ENCODE results near the gene FOXG1. TPM values are rescaled to one million over a fixed set of nuclear protein-coding genes. Genes with fewer than 3 reads are reported as not detected.

The FOXG1 gene
- total RNA-seq, 1 donor: not detected

DNA sequence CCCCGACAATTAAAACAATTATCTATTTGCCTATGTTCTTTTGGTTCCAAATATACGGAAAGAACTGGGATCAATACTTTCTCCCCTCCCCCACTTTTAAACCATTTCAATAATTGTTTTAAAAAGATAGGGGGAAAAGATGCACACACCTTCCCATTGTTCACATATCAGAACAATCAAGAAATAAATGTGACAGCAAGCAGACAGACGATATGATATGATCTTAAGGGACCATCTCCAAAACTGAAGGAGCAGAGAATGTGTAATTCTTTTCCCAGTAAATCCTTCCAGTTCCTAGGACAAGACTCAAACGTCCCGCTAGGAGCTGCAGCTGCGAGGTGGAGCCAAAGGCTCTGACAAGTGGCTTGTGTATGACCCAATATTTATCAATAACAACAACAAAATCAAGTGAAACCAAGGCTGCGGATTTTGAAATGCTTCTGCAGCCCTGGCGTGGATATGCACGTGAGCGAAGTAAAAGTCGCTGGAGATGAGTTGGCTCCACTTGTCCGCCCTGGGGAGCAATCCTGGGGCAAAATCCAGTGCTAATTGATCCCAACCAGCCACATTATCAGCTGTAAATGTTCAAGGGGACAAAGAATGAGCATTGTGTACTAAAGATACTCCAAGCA, 8.2 kb upstream of the FOXG1 start:
- H3K4me1 ChIP-seq (ENCODE audit: insufficient read depth, low read length): no peaks in the 10 kb centered on the region
- no peaks in the 10 kb centered on the region for H3K9me3 ChIP-seq (ENCODE audit: low read depth, low read length)
- H3K27me3 ChIP-seq (ENCODE audit: insufficient read depth, low read length): peaks cover 93% of the 10 kb centered on the region
- no peak overlapping the region for H3K4me3 ChIP-seq (ENCODE audit: low read length)

DNA sequence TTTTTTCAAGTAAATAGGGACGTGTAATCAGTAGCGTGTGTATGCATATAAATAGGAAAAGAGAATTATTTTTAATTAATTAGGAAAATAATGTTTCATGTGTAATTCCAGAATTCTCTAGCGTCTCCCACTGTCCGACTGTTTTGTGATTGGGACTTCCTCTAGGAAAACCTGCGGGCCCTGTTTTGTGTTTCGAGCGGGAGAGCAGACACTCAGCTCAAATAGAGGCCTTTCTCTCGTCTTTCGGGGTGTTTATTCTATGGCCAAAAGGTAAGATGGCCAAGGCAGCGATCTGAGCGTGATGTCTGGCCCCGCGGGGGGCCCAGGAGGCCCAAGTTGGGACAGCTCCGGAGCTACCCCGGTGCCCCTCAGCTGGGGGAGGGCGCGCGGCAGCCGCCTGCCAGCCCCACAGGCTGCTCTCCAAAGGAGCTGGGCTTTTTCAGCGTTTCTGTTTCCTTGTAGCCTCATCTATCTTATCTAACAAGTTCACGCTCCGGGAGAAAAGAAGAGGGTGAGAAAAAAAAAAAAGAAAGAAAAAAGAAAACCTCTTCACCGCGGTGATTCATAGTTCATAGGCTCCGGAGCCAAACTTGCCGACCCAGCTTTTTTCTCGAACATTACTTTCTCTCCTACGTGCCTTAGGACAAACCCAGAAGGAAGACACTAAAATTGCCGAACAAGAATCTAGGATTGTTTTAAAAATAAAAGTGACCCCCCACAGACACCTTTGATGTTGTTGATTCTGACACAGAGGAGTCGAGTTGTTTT, 7.5 kb upstream of the FOXG1 start:
- Histone ChIP-seq H3K4me3 (ENCODE audit: low read length) (no peak overlapping the region), H3K4me1 (ENCODE audit: insufficient read depth, low read length) (no peaks in the 10 kb centered on the region), H3K9me3 (ENCODE audit: low read depth, low read length) (no peaks in the 10 kb centered on the region), H3K27me3 (ENCODE audit: insufficient read depth, low read length) (peaks cover 99% of the 10 kb centered on the region)

DNA sequence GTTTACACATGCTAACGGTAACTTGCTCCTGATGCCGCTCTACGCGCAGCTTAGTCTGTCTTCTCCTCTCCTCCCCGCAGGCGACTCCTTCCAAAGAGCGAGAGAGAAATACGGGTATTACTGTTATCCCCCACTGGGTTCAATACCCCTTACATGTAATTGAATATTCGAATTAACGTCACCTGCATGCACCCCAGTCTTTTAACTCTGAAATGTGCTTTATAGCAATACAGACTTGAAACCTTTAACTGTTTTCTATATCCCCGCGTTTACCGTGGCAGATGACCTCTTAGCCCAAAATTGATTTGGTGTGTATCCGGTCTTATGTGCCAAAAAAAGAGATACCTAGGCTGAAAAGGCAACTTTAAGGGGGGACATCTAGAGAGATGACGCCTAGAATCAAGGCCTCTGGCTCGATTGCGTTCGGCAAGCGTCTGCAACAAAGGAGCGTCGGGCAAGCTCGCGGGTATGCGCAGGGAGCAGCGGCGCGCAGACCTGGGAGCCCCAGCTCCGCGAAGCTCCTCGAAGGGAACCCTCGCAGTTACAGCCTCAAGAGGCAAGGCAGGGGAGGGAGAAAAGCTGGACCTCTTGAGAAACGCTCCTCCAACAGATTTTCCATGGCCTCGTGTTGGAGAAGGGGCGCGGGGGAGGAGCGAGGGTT, 6.8 kb upstream of the FOXG1 start:
- H3K4me3 ChIP-seq (ENCODE audit: low read length): no peak overlapping the region
- no peaks in the 10 kb centered on the region for H3K4me1 ChIP-seq (ENCODE audit: insufficient read depth, low read length)
- H3K27me3 ChIP-seq (ENCODE audit: insufficient read depth, low read length): peaks cover 98% of the 10 kb centered on the region
- H3K9me3 ChIP-seq (ENCODE audit: low read depth, low read length): no peaks in the 10 kb centered on the region

DNA sequence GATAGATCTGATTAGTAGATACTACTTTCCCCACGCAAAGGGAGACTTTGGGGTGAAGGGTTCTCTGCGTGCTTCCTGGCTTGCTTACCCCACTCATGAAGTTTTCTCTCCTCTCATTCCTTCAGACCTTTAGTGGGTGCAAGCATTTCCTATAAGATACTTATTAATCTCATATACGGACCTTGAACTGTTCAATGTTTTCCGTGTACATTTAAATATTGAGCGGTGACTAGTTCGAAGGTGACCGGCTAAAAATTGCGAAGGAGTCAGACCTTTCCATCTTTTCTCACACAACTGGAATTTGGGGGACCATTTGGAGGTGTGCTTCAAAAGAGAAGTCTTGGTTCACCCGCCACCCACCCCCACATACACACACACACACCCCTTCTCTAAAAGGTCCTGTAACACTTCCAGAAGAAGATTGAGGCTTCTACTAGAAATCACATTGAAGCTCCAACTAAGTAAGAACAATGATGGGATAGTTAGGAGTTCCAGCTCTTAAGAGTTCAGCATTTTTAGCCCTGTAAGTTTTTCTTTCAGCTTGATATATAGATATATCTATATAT, 6.1 kb upstream of the FOXG1 start:
- H3K4me3 ChIP-seq (ENCODE audit: low read length): no peak overlapping the region
- no peaks in the 10 kb centered on the region for H3K4me1 ChIP-seq (ENCODE audit: insufficient read depth, low read length)
- no peaks in the 10 kb centered on the region for H3K9me3 ChIP-seq (ENCODE audit: low read depth, low read length)
- peaks cover 98% of the 10 kb centered on the region for H3K27me3 ChIP-seq (ENCODE audit: insufficient read depth, low read length)

DNA sequence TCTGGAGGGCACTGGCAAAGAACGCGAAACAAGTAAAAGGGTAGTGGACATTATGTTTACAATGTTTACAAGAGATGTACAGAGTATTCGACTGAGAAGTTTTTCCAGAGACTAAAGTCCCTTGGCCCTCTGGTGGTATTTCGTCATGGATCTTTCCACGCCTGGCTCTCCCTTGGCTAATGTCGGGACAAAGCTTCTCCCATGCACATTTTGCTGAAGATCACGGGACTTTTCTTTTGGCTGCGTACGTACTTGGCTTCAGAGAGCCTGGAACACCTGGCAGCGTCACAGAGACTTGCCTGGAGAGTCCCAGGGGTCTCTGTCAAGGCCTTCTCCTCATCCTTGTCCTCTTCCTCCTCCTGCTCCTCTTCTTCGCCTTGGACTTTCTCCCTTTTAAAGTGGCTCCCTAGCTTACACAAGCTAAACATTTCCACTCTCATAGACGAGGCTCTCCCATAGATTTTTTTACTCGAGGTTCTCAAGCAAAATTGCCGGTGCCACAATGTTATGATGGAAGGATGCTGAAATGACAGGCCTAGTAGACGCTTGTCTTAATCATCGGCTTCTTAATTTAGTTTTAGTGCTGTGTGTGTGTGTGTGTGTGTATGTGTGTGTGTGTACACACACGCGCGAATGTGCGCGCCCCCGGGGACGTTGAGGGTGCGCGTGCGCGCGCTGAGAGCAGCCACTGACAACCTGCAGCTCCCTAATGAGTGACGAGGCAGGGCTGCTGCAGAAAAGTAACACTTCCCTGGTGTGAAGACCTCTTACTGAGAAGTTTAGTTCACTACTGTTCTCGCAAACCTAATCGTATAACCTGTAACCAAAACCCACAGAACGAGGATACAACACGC, 4.9 kb upstream of the FOXG1 start:
- Histone ChIP-seq H3K9me3 (ENCODE audit: low read depth, low read length) (no peaks in the 10 kb centered on the region), H3K4me3 (ENCODE audit: low read length) (no peak overlapping the region), H3K27me3 (ENCODE audit: insufficient read depth, low read length) (peaks cover 94% of the 10 kb centered on the region), H3K4me1 (ENCODE audit: insufficient read depth, low read length) (no peaks in the 10 kb centered on the region)

DNA sequence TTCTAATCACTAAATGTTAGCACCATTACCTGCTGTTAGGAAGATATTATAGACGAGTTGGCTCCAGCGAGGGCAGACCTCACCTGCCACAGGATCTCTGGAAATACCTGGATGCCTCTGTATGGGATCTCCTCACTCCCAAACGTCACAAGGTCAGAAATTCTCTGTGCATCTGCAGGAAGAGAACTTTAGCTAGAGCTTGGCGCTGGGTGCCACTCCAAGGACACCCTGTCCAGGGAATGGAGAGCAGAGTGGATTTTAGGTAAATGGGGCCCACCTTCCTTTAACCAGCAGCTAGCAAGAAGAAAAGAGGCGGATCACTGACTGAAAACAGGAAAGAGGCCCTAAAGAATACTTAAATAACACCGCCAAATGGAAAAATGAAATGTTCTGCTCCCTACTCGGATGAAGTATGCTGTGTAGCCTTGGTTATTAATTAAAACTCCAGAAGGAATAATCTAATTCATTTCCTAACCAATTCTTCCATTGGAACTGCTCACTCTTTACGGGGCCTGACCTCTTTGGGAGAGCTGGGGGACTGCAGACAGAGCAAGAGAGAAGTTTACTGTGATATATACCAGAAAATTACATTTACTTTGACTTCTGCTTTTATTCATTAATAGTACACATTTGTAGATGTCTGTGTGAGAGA, 4.2 kb upstream of the FOXG1 start:
- H3K4me3 ChIP-seq (ENCODE audit: low read length): no peak overlapping the region
- no peaks in the 10 kb centered on the region for H3K9me3 ChIP-seq (ENCODE audit: low read depth, low read length)
- H3K4me1 ChIP-seq (ENCODE audit: insufficient read depth, low read length): no peaks in the 10 kb centered on the region
- peaks cover 86% of the 10 kb centered on the region for H3K27me3 ChIP-seq (ENCODE audit: insufficient read depth, low read length)

DNA sequence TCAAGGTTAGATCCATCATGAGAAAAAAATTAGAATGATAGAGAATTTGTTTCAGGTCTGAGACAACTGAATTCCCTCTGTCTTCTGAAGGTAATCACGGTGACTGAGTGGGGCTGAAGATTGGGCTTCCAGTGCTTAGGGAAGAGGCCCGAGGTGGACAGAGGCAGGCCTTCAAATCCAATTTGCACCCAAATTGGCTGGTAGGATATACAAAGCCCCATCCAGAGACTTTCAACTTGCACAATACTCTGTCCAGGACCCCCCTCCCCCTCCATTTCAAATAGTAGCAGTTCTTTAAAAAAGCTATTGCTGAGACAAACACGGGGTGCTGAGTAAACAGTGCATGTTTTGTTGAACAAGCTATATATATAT, 3.6 kb upstream of the FOXG1 start:
- H3K9me3 ChIP-seq (ENCODE audit: low read depth, low read length): no peaks in the 10 kb centered on the region
- H3K4me3 ChIP-seq (ENCODE audit: low read length): no peak overlapping the region
- peaks cover 84% of the 10 kb centered on the region for H3K27me3 ChIP-seq (ENCODE audit: insufficient read depth, low read length)
- no peaks in the 10 kb centered on the region for H3K4me1 ChIP-seq (ENCODE audit: insufficient read depth, low read length)

DNA sequence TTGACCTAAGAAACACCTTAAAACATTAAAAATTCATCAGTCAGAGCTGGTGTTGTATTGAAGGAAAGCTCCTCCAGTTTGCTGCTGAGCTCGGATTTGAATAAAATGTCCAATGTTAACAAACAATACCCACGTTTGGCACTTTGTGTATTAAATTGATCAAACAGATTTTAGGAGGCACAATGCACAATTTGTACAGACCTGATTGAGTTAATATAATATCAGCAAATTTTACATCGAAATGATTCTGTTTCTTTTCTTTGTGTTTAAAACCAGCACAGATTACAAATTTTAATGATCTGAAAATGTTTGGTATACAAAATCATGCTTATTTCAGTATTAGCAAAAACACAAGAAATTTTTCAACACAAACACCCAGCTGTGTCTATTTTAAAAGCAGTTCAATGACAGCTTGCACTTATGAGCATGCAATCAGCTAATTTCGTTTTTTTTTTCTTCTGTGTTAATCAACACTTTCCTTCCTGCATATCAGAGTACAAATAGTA, 2.8 kb upstream of the FOXG1 start:
- no peaks in the 10 kb centered on the region for H3K4me1 ChIP-seq (ENCODE audit: insufficient read depth, low read length)
- H3K4me3 ChIP-seq (ENCODE audit: low read length): no peak overlapping the region
- H3K9me3 ChIP-seq (ENCODE audit: low read depth, low read length): no peaks in the 10 kb centered on the region
- H3K27me3 ChIP-seq (ENCODE audit: insufficient read depth, low read length): peaks cover 84% of the 10 kb centered on the region

DNA sequence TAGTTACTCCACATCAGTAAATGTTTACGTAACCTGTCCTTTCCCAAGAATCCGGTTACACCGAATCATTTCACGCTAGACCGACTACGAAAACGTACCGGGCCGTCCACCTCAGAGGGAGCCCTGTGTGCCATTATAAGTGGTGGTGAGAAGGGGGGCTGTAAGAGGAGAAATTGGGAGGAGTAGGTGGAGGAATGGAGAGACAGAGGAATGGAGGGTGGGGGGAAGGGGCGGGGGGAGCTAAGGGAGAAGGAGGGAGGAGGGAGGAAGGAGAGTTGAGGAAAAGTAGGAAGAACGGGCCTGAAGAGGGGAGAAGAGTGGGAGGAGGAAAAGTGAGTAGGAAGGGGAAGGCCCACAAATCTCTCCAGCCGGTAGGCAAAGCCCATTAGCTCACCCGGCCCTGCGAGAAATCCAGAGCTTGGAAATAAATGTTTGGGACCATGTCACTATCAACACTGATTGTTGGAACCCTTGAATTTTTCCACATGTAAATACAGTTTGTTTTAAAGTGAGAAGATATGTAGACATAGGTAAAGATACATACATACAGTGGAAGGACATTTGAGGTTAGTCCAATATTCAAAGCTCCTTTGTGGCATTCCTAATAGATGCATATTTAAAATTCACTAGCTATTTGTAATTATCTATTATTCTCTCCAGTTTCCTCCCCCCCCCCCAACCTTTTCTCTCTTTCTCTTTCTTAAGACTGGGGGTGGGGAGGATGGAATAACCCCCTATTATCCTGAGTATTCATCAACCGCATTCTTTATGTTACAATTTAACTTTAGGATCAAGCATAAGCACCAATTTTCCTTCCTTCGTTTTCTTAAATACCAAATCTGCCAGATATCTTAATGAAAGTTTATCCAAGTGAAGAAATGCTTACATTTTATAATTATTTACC, 2.1 kb upstream of the FOXG1 start:
- H3K4me1 ChIP-seq (ENCODE audit: insufficient read depth, low read length): no peaks in the 10 kb centered on the region
- peaks cover 84% of the 10 kb centered on the region for H3K27me3 ChIP-seq (ENCODE audit: insufficient read depth, low read length)
- no peaks in the 10 kb centered on the region for H3K9me3 ChIP-seq (ENCODE audit: low read depth, low read length)
- H3K4me3 ChIP-seq (ENCODE audit: low read length): no peak overlapping the region

DNA sequence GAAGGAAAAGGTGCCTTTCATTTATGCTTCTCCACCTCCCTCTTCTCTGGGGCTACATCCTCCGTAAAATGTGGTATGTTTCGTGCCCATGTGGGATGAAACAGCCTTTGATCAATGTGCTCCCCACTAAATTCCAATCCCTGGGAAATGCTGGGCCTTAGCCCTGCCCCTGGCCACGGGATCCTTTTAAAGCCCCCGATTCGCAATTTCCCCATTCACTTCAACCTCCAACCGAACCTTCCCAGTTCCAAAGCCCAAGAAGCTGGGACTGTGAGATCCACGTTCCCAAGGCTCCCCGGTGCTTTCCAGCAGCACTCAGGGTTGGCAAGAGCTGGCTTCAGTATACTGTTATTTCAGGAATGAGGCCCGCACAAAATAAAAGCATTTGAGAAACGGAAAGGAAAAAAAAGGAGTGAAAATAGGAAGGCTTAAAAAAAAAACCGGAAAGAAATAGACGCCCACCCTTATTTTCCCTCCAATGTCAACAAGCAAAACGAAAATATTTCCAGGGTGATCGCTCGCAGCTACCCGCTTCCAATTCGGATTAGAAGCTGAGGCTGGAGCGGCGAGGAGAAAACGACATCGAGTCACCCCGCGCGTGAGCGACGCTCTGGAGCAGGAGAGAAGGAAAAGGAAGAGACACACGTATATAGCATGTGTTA, 1.3 kb upstream of the FOXG1 start:
- peaks cover 84% of the 10 kb centered on the region for H3K27me3 ChIP-seq (ENCODE audit: insufficient read depth, low read length)
- no peaks in the 10 kb centered on the region for H3K9me3 ChIP-seq (ENCODE audit: low read depth, low read length)
- no peaks in the 10 kb centered on the region for H3K4me1 ChIP-seq (ENCODE audit: insufficient read depth, low read length)
- H3K4me3 ChIP-seq (ENCODE audit: low read length): no peak overlapping the region

DNA sequence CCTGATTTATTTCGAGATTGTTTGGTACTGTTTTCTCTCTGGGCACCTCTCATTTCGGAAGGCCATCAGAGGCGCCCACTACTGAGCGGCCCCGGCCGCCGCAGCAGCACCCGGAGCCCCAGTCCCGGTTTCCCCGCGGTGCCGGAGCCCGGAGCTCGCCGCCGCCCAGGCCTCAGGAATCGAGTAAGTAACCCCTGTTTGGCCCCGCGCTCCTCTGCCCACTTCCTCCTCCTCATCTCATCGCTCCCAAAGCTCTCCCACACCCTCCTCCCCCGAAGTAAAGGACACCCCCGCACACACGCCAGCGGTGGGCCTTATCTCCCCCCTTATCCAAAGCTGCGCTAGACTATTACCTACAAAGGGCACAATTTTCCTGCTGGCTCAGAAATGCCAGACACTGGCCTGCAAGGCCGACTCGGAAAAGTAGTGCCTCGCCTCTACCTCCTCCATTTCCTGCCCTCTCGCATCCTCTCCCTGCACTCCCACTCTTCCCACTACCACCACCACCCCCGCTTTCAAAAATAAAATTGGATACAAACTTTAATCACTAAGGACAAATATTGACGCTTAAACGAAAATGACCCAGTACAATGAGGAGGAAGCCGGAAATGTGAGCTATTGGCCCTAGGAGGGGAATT, 637 bp upstream of the FOXG1 start:
- no peaks in the 10 kb centered on the region for H3K9me3 ChIP-seq (ENCODE audit: low read depth, low read length)

DNA sequence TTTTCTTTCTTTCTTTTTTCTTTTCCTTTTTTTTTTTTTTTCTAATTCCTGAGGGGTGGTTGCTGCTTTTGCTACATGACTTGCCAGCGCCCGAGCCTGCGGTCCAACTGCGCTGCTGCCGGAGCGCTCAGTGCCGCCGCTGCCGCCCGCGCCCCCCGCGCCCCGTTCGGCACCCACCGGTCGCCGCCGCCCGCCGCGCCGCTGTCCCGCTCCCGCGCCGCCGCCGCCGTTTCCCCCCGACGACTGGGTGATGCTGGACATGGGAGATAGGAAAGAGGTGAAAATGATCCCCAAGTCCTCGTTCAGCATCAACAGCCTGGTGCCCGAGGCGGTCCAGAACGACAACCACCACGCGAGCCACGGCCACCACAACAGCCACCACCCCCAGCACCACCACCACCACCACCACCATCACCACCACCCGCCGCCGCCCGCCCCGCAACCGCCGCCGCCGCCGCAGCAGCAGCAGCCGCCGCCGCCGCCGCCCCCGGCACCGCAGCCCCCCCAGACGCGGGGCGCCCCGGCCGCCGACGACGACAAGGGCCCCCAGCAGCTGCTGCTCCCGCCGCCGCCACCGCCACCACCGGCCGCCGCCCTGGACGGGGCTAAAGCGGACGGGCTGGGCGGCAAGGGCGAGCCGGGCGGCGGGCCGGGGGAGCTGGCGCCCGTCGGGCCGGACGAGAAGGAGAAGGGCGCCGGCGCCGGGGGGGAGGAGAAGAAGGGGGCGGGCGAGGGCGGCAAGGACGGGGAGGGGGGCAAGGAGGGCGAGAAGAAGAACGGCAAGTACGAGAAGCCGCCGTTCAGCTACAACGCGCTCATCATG, 654 bp downstream of the FOXG1 start:
- no peak overlapping the region for H3K4me3 ChIP-seq (ENCODE audit: low read length)
- no peaks in the 10 kb centered on the region for H3K9me3 ChIP-seq (ENCODE audit: low read depth, low read length)
- no peaks in the 10 kb centered on the region for H3K4me1 ChIP-seq (ENCODE audit: insufficient read depth, low read length)
- peaks cover 77% of the 10 kb centered on the region for H3K27me3 ChIP-seq (ENCODE audit: insufficient read depth, low read length)

More for the DNA sequence above, 637 bp upstream of the FOXG1 start:
- no peaks in the 10 kb centered on the region for H3K4me1 ChIP-seq (ENCODE audit: insufficient read depth, low read length)
- H3K27me3 ChIP-seq (ENCODE audit: insufficient read depth, low read length): peaks cover 84% of the 10 kb centered on the region
- H3K4me3 ChIP-seq (ENCODE audit: low read length): no peak overlapping the region
